Skeletal muscle satellite cell (primary cell): ENCODE results near the gene CREB5.

Experiments
- H3K27me3 ChIP-seq: 2 replicates; pipeline ENCODE4 v1.7.0; 2013; ENCODE audit warnings: low read length; ENCODE audit not compliant: control insufficient read depth, insufficient read depth
- H3K36me3 ChIP-seq: 2 replicates; pipeline ENCODE4 v1.7.0; 2013; ENCODE audit warnings: mild to moderate bottlenecking, control low read depth, low read length; ENCODE audit not compliant: insufficient read depth
- H3K4me1 ChIP-seq: 2 replicates; pipeline ENCODE4 v1.7.0; 2013; ENCODE audit warnings: low read length; ENCODE audit not compliant: control insufficient read depth, insufficient read depth
- H3K4me2 ChIP-seq: 2 replicates; pipeline ENCODE4 v1.7.0; 2013; ENCODE audit warnings: mild to moderate bottlenecking, low read length
- H3K4me3 ChIP-seq: 2 replicates; pipeline ENCODE4 v1.7.0; 2013; ENCODE audit warnings: low read length
- H3K9ac ChIP-seq: 2 replicates; pipeline ENCODE4 v1.7.0; 2013; ENCODE audit warnings: mild to moderate bottlenecking, low read depth, low read length, moderate library complexity
- H3K9me3 ChIP-seq: replicated peaks from 2 replicates; pipeline ENCODE4 v1.7.0; 2013; ENCODE audit warnings: mild to moderate bottlenecking, control low read depth, low read length

CREB5 gene

DNA sequence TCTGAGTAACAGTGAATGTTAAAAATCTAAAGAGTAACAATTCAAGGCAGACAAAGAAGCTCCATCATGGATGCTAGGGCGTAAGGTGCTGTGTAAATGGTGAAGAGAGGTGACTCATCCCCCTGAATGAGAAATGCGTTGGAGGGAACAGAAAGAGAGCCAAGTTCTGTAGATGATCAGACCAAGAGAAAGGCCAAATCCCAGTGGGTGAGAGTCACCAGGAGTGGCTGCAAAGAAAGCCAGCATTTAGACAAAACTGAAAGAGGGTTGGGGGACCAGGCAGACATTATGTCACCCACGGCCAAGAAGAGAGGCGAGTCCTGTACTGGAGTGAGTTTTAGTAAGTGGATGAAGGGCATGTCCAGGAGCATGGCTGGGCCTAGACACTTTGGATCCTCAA lies 392.7 kb downstream of the CREB5 start:
- no peaks in the 10 kb centered on the region for H3K36me3 ChIP-seq
- H3K4me1 ChIP-seq = peaks cover 19% of the 10 kb centered on the region

DNA sequence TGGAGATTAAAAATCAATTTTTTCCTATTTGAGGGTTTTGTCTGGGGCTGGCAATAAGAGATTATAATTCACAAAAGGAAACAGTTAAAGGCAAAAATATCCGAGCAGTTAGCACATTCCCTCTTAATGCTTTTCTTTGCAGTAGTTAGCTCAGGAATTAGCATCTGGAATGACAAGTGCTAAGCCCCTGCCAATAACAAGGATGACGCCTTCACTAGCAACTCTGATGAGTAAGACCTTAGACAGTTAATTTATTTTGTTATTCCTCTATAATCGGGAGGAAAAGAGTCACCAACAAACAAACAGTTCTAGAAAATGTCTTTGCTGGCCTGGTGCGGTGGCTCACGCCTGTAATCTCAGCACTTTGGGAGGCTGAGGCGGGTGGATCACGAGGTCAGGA lies 394.5 kb downstream of the CREB5 start:
- Histone ChIP-seq H3K4me1 (peaks cover 19% of the 10 kb centered on the region), H3K4me3 (no peak overlapping the region), H3K27me3 (no peaks in the 10 kb centered on the region), H3K4me2 (no peak overlapping the region), H3K36me3 (no peaks in the 10 kb centered on the region), H3K9ac (no peak overlapping the region), H3K9me3 (no peaks in the 10 kb centered on the region)

More for the DNA sequence above, 392.7 kb downstream of the CREB5 start:
- H3K27me3 ChIP-seq = no peaks in the 10 kb centered on the region
- H3K9me3 ChIP-seq = no peaks in the 10 kb centered on the region
- H3K4me3 ChIP-seq = no peak overlapping the region
- peak overlapping the region; percentile 5 for H3K4me2 ChIP-seq
- H3K9ac ChIP-seq = no peak overlapping the region

DNA sequence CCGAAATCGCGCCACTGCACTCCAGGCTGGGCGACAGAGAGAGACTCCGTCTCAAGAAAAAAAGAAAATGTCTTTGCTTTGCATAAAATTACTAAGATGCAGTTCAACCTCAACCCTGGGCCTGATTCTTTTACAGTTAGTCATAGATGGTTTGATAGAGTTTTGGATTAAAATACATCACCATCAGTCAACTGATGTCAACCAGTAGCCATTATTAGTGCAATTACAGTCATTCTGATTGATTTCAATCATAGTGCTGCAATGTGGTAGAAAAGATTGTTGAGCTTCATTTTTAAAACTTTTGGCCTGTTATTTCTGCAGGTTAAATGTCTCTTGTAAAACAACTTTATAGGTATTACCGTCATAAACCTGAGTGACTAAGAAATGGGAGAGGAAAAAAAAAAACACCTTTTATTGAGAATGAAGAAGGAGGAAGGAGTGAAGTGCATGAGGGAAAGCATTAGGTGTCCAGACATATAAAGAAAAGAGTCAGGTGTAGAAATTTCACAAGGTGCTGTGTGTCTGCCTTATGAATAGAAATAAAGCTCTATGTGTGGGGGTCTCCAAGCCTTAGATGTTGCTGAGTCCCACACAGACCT lies 395.2 kb downstream of the CREB5 start:
- Histone ChIP-seq H3K9me3 (no peaks in the 10 kb centered on the region), H3K27me3 (no peaks in the 10 kb centered on the region), H3K4me3 (no peak overlapping the region), H3K36me3 (no peaks in the 10 kb centered on the region), H3K4me1 (peaks cover 16% of the 10 kb centered on the region), H3K9ac (no peak overlapping the region), H3K4me2 (no peak overlapping the region)

DNA sequence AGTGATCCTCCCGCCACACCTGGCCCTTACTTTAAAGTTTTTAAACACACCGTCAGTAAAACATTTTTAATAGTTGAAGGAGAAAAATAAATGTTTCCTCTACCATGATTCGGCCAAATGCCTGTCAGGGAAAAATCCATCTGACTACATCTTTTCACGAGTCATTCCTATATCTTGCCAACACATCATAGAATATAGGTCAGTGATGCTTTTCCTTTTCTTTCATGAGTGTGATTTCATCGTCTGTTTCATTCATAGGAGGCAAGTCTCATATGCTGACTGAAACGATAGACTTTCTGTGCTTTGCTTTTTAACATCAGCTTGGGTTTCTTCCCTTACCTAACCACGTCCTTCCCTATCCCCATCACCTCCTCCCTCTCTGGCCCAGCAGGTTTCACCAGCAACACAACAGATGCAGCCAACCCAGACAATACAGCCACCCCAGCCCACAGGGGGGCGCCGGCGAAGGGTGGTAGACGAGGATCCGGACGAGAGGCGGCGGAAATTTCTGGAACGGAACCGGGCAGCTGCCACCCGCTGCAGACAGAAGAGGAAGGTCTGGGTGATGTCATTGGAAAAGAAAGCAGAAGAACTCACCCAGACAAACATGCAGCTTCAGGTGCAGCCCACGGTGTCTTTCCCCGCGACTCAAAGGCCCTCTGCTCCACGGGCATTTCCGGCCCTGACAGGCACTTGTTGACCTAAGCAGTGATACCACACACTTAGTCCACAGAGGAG lies 396.6 kb downstream of the CREB5 start:
- H3K4me3 ChIP-seq = no peak overlapping the region
- no peaks in the 10 kb centered on the region for H3K36me3 ChIP-seq
- no peaks in the 10 kb centered on the region for H3K9me3 ChIP-seq
- no peak overlapping the region for H3K9ac ChIP-seq
- H3K4me2 ChIP-seq = no peak overlapping the region
- peaks cover 15% of the 10 kb centered on the region for H3K4me1 ChIP-seq
- no peaks in the 10 kb centered on the region for H3K27me3 ChIP-seq

DNA sequence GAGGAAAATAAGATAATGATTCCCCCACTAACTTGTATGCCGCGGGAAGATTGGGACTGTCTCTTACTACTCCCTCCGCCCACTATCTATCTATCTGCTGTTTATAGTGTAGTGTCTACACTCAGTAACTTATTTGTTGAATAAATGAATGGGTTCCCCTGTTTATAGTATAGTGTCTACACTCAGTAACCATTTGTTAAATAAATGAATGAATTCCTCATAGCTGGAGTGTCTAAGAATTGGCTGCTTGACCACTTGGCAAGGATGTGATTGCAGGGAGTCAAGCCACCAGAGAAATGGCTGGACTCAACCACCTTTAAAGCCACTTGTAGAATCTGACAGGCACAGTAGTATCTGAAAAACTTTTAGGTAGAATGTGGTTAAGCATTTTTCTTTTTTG lies 398.7 kb downstream of the CREB5 start:
- Histone ChIP-seq H3K4me3 (no peak overlapping the region), H3K9me3 (no peaks in the 10 kb centered on the region), H3K4me1 (peaks cover 6% of the 10 kb centered on the region), H3K27me3 (no peaks in the 10 kb centered on the region), H3K36me3 (no peaks in the 10 kb centered on the region), H3K4me2 (no peak overlapping the region), H3K9ac (no peak overlapping the region)

DNA sequence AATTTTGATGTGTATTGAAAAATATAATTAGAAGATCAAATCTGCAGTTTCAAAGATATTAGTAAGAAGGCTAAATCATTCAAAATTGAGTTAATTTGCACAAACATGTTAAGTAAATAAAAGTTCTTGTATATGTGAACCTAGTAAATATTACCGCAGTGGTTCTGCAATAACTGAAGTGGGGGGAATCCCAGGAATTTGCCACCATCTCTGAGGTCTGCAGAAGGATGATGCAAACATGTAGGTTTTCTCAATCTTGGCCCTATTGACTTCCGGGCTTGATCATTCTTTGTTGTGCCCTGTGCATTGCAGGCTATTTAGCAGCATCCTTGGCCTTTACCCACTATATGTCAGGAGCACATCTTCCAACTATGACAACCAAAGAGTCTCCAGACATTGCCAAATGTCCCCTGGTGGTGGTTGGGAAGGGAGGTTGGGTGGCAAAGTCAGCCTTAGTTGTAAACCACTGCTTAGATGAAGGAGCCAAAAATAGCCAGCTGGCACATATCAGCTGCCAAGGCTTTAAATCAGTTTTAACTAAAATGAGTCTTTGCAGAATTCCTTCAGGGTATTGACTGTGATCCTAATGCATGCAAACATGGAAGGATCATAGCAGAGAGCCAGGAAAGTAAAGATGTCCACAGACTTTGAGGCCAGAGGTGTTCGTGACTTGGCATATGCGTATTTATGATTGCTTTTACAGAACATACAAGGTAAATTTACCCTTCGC lies 399.5 kb downstream of the CREB5 start:
- H3K4me2 ChIP-seq = no peak overlapping the region
- no peaks in the 10 kb centered on the region for H3K36me3 ChIP-seq
- no peak overlapping the region for H3K4me3 ChIP-seq
- no peaks in the 10 kb centered on the region for H3K9me3 ChIP-seq
- H3K9ac ChIP-seq = no peak overlapping the region
- H3K27me3 ChIP-seq = no peaks in the 10 kb centered on the region
- H3K4me1 ChIP-seq = peaks cover 4% of the 10 kb centered on the region

DNA sequence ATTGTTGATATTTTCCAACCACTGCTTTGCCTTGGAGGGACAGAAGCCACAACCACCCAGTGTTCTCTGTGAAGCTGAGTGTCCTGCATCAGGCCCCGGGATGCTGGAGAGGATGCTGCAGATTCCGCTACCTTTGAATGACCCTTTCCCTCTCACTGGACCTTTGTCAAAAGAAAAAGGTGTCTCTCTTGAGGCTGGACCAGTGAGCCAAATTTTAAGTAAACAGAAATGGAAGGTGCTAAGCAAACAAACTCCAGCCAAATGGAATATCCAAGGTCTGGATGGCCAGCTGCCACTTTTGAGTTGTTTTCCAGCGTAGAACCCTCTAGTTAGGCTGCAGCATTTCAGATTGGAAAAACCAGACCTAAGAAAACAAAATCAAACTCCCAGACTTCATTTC lies 400.3 kb downstream of the CREB5 start:
- Histone ChIP-seq H3K4me1 (peaks cover 3% of the 10 kb centered on the region), H3K4me2 (no peak overlapping the region), H3K27me3 (no peaks in the 10 kb centered on the region), H3K9ac (no peak overlapping the region), H3K4me3 (no peak overlapping the region), H3K9me3 (no peaks in the 10 kb centered on the region), H3K36me3 (no peaks in the 10 kb centered on the region)

DNA sequence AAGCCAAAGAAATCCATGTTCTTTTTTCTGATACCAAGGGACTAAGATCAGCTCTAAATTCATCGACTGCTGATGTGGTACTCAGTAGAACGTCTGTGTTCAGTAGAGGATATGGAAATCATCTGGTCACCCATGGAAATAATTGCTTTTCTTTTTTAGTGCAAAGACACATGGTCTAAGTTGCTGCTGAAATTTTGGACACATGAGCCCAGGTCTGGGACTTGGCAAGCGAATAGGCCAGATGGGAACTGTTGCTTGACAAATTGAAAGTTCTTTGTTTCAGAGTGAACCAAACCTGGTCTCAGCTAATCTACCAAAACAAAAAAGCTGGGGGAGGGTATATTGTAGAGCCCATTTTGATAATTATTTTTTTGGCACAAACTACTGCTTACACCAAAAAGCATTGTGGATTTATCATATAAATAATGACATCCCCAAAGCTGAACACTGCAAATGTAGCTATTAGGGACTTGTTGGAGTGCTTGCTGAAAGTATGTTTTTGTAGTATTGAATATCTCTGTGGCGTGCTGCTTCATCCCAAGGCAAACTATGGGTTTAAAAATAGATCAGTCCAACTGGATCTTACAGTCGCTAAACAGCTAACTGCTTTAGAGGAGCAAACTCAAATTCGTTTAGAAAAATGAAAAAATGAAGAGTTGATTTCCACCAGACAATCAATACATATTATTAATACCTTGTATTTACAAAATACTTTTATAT lies 401.1 kb downstream of the CREB5 start:
- no peaks in the 10 kb centered on the region for H3K36me3 ChIP-seq

DNA sequence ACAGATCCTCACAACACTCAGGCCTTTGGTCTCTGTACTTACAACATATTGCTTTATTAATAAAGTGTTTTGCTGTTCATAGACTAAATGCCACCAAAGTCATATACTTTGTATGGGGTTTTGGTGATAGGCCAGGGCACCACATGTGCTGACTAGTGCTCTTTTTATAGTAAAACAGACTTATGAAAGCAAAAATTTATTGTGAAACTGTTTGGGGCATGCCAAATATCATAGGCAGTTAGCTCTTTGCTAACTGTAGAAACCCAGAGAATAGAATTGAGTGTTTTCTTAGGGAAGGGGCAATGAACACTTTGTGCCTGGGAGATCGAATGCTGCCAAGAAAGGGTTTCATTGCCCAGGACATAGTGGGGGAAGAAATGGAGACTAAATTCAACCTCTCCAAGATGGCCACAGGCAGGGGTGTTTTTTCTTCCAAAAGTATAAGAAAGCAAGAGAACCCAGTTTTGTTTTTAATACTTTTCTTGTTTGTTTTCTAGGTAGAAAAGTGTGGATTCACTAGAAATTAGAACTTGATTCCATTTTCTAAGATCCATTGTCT lies 403.1 kb downstream of the CREB5 start:
- H3K9ac ChIP-seq = no peak overlapping the region
- no peaks in the 10 kb centered on the region for H3K9me3 ChIP-seq
- H3K4me3 ChIP-seq = no peak overlapping the region
- H3K4me1 ChIP-seq = no peaks in the 10 kb centered on the region
- no peak overlapping the region for H3K4me2 ChIP-seq
- H3K36me3 ChIP-seq = no peaks in the 10 kb centered on the region
- no peaks in the 10 kb centered on the region for H3K27me3 ChIP-seq

More for the DNA sequence above, 401.1 kb downstream of the CREB5 start:
- H3K4me1 ChIP-seq = peaks cover 3% of the 10 kb centered on the region
- H3K4me3 ChIP-seq = no peak overlapping the region
- no peaks in the 10 kb centered on the region for H3K9me3 ChIP-seq
- no peaks in the 10 kb centered on the region for H3K27me3 ChIP-seq
- H3K4me2 ChIP-seq = no peak overlapping the region
- no peak overlapping the region for H3K9ac ChIP-seq

DNA sequence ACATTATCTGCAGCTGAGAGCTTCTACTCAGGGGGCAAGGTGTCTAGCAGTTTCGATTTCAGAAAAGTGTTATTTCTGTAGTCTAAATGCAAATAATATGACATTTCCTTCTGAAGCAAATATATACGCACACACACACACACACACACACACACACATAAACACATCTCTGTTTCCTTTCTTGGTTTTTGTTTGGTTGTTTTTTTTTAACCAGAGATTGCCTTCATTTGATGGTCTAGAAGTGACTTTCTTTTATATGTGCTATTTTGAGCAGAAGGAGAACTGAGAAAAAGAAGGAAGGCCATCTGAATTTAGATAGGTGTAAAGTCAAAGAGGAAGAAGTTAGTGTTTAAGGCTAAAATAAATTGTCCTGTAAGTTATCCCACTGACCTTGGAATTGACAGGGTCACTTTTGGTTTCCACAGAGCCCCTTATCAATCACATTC lies 403.6 kb downstream of the CREB5 start:
- Histone ChIP-seq H3K4me2 (no peak overlapping the region), H3K4me1 (no peaks in the 10 kb centered on the region), H3K36me3 (no peaks in the 10 kb centered on the region), H3K9me3 (no peaks in the 10 kb centered on the region), H3K9ac (no peak overlapping the region), H3K4me3 (no peak overlapping the region), H3K27me3 (no peaks in the 10 kb centered on the region)

DNA sequence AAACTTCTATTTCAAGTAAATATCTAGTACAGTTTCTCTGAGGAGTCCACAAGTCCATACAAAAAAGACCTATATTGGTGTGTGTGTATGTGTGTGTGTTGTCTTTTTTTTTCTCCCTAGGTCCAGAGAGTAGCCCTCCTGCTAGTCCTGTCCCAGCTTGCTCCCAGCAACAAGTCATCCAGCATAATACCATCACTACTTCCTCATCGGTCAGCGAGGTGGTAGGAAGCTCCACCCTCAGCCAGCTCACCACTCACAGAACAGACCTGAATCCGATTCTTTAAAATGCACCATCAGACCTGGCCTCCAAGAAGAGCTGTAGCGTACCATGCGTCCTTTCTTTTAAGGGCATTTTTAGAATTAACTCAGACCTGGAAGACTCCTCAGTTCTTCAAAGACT lies 406.7 kb downstream of the CREB5 start:
- Histone ChIP-seq H3K4me1 (no peaks in the 10 kb centered on the region), H3K4me3 (no peak overlapping the region), H3K9me3 (no peaks in the 10 kb centered on the region), H3K36me3 (no peaks in the 10 kb centered on the region), H3K9ac (no peak overlapping the region), H3K4me2 (no peak overlapping the region), H3K27me3 (no peaks in the 10 kb centered on the region)
